ENCODE data around the gene C2CD4C. TPM values are rescaled to one million over a fixed set of nuclear protein-coding genes. Genes with fewer than 3 reads are reported as not detected.
A peak's percentile ranks its signal among the peaks of the same experiment; 100 is the strongest.

Gene C2CD4C
- total and polyA plus RNA-seq, 12 donors = 0.17 to 3.2 (median 1.2) TPM; not detected in 1

DNA sequence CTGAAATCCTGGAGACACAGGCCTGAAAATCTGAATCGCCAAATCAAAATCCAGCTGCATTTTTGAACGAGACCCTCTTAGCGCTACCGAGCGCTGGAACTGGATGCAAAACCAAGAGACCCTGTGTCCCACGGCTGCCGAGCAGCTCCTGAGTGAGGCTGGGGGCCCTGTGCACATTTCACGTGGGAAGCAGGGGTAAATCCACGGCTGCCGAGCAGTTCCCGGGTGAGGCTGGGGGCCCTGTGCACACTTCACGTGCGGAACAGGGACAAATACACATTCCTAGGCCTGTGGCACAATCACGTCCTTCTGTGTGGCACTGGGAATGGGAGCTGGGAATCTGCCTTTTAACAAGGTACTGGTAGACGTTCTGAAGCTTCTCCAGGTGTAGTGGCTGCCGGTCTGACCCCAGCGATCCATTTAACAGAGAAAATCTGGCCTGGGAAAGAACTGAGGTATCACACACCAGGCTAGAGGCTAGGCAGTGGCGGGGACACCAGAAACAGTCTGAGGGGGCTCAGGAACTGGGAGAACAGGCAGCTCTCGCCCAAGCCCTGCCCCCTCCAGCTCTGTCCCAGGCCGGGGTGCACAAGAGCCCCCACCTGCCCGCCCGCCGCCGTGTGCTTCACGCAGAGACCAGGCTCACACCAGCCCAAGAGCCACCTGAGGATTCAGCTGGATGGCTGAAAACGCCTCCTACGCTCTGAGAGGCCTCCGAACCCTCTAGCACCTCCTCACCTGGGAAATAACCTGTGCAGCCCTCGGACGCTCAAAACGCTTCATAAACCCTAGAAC, 11.0 kb upstream of the C2CD4C start:
- Histone ChIP-seq H3K4me3 (no peak overlapping the region), H3K36me3 (replicated peaks in 1 of 2) (no peaks in the 10 kb centered on the region), H3K4me1 (replicated peaks in 1 of 2) (no peaks in the 10 kb centered on the region), H3K27ac (peak overlapping the region in 1 of 5 donors; percentile 65), H3K9me3 (replicated peaks in 1 of 3) (no peaks in the 10 kb centered on the region), H3K27me3 (no peaks in the 10 kb centered on the region)
- TF ChIP-seq, protein P1, sequence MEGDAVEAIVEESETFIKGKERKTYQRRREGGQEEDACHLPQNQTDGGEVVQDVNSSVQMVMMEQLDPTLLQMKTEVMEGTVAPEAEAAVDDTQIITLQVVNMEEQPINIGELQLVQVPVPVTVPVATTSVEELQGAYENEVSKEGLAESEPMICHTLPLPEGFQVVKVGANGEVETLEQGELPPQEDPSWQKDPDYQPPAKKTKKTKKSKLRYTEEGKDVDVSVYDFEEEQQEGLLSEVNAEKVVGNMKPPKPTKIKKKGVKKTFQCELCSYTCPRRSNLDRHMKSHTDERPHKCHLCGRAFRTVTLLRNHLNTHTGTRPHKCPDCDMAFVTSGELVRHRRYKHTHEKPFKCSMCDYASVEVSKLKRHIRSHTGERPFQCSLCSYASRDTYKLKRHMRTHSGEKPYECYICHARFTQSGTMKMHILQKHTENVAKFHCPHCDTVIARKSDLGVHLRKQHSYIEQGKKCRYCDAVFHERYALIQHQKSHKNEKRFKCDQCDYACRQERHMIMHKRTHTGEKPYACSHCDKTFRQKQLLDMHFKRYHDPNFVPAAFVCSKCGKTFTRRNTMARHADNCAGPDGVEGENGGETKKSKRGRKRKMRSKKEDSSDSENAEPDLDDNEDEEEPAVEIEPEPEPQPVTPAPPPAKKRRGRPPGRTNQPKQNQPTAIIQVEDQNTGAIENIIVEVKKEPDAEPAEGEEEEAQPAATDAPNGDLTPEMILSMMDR (IDR thresholded peaks at IDR 0.05) = no peak
- WGBS, 4 donors = 84 to 87% (median 84%) methylated on average over 22 to 31 of the region's 31 CpGs
- no peak for DNase-seq
- intact Hi-C loops (cut with DNase I) = no loop called here

DNA sequence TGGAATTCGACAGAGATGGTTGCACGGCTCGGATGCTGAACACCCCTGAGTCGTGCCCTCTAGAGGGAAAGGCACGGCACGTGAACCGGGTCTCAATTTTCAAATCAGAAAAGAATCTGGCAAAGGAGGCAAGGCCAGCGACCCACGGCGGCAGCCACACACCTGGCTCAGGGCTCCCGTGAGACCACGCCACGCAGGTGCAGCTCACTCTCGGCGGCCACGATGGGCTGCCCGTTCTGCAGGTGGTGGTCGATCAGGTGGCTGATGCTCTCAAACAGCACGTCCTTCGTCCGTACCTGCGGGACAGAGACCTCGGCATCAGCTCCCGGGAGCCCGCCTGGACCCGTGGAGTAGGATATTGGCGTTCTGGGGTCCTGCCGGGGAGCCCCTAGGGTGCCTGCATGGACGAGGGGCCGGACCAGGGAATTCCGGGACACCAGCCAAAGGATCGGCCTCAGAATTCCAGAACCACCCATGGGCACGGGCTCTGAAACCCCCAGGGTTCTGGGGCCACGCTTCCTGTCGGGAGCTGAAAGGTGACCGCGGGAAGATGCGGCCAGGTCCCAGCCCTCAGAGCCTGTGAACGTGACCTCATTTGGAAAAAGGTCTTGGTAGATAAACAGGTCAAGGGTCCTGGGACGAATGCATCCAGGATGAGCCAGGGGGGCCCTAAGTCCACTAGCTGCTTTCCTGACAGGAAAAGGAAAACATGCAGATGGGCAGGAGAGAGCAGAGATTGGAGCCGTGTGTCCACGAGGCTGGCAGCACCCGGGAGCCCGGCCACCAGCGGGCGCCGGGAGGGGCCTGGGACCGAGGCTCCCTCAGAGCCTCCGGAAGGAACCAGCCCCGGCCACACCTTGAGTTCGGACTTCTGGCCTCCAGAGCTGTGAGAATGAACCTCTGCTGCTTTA, 10.1 kb upstream of the C2CD4C start:
- Histone ChIP-seq H3K4me1 (replicated peaks in 1 of 2) (no peaks in the 10 kb centered on the region), H3K4me3 (no peak overlapping the region), H3K27me3 (no peaks in the 10 kb centered on the region), H3K36me3 (replicated peaks in 1 of 2) (no peaks in the 10 kb centered on the region), H3K9me3 (replicated peaks in 1 of 3) (no peaks in the 10 kb centered on the region), H3K27ac (peak overlapping the region in 1 of 5 donors; percentile 30)
- DNase-seq = peak in 3 of 7 donors; percentile 13 to 46 (median 27)
- WGBS, 4 donors = 75 to 81% (median 77%) methylated on average over 32 to 51 of the region's 51 CpGs
- TF ChIP-seq, protein P1 (IDR thresholded peaks at IDR 0.05) = no peak
- TF ChIP-seq POLR2A (IDR thresholded peaks at IDR 0.05) = no peak
- intact Hi-C loops (cut with DNase I) = no loop called here

DNA sequence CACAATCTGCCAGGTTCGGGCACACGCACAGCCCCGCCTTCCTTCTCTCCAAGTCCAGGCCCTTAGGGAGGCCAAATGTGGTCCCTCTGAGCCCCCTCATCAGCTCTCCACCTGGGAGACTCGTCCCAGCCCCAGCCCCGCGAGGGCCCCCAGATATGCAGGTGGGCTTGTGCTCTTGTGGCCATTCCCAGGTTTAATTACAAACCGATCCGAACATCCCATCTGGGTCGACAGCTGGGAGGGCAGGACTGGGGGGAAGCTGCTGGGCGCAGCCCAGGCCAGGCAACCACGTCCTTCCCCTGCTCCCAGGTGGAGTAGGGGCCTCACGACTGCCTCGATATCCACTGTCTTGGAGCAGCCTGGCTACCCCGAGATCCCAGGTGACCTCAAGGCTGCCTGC, 7.5 kb upstream of the C2CD4C start:
- H3K4me1 ChIP-seq (replicated peaks in 1 of 2) = no peaks in the 10 kb centered on the region
- peaks cover 10% of the 10 kb centered on the region for H3K27me3 ChIP-seq
- 85 to 93% (median 91%) methylated on average over 9 to 14 of the region's 14 CpGs for WGBS, 4 donors
- no peak overlapping the region for H3K27ac ChIP-seq
- H3K9me3 ChIP-seq (replicated peaks in 1 of 3) = no peaks in the 10 kb centered on the region
- TF ChIP-seq, protein P1 (IDR thresholded peaks at IDR 0.05) = no peak
- no peak for TF ChIP-seq POLR2A (IDR thresholded peaks at IDR 0.05)
- H3K36me3 ChIP-seq (replicated peaks in 1 of 2) = no peaks in the 10 kb centered on the region
- intact Hi-C loops (cut with DNase I) = no loop called here
- DNase-seq = no peak
- H3K4me3 ChIP-seq = no peak overlapping the region

DNA sequence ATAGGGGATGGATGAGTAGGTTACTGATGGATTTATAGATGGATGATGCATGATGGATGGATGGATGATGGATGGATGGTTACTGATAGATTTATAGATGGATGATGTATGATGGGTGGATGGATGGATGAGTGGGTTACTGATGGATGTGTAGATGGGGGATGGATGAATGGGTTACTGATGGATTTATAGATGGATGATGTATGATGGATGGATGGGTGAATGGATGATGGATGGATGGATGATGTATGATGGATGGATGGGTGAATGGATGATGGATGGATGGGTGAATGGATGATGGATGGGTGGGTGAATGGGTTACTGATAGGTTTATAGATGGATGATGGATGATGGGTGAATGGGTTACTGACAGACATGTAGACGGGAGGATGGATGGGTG, 6.3 kb upstream of the C2CD4C start:
- 93 to 100% (median 97%) methylated on average over 1 of the region's 1 CpG for WGBS, 4 donors
- TF ChIP-seq, protein P1 (IDR thresholded peaks at IDR 0.05) = no peak
- no peak for TF ChIP-seq POLR2A (IDR thresholded peaks at IDR 0.05)
- intact Hi-C loops (cut with DNase I) = no loop called here
- Histone ChIP-seq H3K36me3 (replicated peaks in 1 of 2) (no peaks in the 10 kb centered on the region), H3K27me3 (peaks cover 11% of the 10 kb centered on the region), H3K4me3 (no peak overlapping the region), H3K9me3 (replicated peaks in 1 of 3) (no peaks in the 10 kb centered on the region), H3K27ac (no peak overlapping the region), H3K4me1 (replicated peaks in 1 of 2) (no peaks in the 10 kb centered on the region)
- DNase-seq = peak in 1 of 7 donors; percentile 7

Measured in adrenal gland (tissue), 12 donors.